ENCODE results near the gene MRPS11. TPM values are rescaled to one million over a fixed set of nuclear protein-coding genes. Genes with fewer than 3 reads are reported as not detected.

The MRPS11 gene
- total RNA-seq, 4 donors from 2014 or later: 33.5 to 47.8 (median 45.2) TPM

GRCh38 chr15:88506628-88507027, 39.1 kb downstream of the MRPS11 start:
- peaks cover 0 to 82% of the 10 kb centered on the region in 2 donors for H3K36me3 ChIP-seq
- ATAC-seq: no peak
- intact Hi-C loops (cut with DNase I; ENCODE audit: low total_unique reads): no loop called here

DNA sequence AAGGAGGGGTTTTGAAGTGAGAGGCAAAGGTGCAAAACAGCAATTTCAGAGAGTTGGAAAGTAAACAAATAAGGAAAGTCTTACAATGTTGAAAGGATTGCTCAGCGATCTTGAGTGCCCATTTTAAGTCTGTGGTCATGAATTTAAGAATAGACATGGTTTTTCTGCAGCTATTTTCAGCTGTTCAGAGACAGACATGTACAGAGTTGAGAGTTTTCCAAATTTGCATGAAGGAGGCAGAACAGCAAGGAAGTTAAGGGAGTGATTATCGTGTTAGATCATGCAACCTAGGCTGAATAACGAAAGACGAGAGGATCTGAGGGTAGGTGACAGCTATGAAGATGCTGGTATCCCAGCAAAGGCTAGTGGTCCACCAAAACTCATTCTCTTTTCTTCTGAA, 41.8 kb downstream of the MRPS11 start:
- H3K27ac ChIP-seq: no peak overlapping the region
- no peaks in the 10 kb centered on the region for H3K9me3 ChIP-seq
- no peaks in the 10 kb centered on the region for H3K27me3 ChIP-seq
- DNase-seq: no peak
- H3K4me1 ChIP-seq: no peaks in the 10 kb centered on the region
- H3K36me3 ChIP-seq: peaks cover 0 to 69% of the 10 kb centered on the region in 2 donors
- TF ChIP-seq, protein P1, sequence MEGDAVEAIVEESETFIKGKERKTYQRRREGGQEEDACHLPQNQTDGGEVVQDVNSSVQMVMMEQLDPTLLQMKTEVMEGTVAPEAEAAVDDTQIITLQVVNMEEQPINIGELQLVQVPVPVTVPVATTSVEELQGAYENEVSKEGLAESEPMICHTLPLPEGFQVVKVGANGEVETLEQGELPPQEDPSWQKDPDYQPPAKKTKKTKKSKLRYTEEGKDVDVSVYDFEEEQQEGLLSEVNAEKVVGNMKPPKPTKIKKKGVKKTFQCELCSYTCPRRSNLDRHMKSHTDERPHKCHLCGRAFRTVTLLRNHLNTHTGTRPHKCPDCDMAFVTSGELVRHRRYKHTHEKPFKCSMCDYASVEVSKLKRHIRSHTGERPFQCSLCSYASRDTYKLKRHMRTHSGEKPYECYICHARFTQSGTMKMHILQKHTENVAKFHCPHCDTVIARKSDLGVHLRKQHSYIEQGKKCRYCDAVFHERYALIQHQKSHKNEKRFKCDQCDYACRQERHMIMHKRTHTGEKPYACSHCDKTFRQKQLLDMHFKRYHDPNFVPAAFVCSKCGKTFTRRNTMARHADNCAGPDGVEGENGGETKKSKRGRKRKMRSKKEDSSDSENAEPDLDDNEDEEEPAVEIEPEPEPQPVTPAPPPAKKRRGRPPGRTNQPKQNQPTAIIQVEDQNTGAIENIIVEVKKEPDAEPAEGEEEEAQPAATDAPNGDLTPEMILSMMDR (IDR thresholded peaks at IDR 0.05 in 4 of 5, conservative IDR thresholded peaks at IDR 0.05 in 1 of 5): no peak
- TF ChIP-seq POLR2A (IDR thresholded peaks at IDR 0.05): no peak
- in situ Hi-C loops (cut with MboI; ENCODE audit: low sequenced_read_pairs in 4 of 4): no loop called here
- ATAC-seq: no peak
- intact Hi-C loops (cut with DNase I; ENCODE audit: low total_unique reads): no loop called here
- H3K4me3 ChIP-seq: no peak overlapping the region

More at GRCh38 chr15:88506628-88507027, 39.1 kb downstream of the MRPS11 start:
- in situ Hi-C loops (cut with MboI; ENCODE audit: low sequenced_read_pairs in 4 of 4): no loop called here
- no peak overlapping the region for H3K4me3 ChIP-seq
- DNase-seq: no peak
- H3K27me3 ChIP-seq: no peaks in the 10 kb centered on the region
- H3K4me1 ChIP-seq: no peaks in the 10 kb centered on the region
- H3K27ac ChIP-seq: no peak overlapping the region
- TF ChIP-seq, protein P1 (IDR thresholded peaks at IDR 0.05 in 4 of 5, conservative IDR thresholded peaks at IDR 0.05 in 1 of 5): no peak
- no peak for TF ChIP-seq POLR2A (IDR thresholded peaks at IDR 0.05)
- H3K9me3 ChIP-seq: no peaks in the 10 kb centered on the region

DNA sequence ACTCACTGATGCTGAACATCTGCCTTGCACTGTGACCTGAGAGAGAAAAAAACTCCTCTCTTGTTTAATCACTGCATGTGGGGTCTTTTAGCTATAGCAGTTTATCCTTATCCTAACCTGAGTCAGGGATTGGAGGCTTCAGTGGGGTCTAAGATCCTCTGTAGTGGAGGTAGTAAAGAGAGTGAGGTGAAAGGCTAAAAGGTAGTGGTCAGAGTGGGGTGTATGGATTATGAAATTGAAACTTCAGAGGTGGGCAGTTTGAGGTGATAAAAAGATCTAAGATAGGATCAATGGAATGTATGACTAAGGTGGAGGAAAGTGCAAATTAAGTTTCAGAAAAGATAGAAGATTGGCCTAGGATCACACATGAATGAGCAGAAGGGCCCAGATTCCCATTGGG, 42.5 kb downstream of the MRPS11 start:
- intact Hi-C loops (cut with DNase I; ENCODE audit: low total_unique reads): no loop called here
- Histone ChIP-seq H3K36me3 (peaks cover 0 to 63% of the 10 kb centered on the region in 2 donors), H3K27ac (no peak overlapping the region), H3K4me3 (no peak overlapping the region), H3K27me3 (no peaks in the 10 kb centered on the region), H3K4me1 (no peaks in the 10 kb centered on the region), H3K9me3 (no peaks in the 10 kb centered on the region)
- TF ChIP-seq, protein P1 (IDR thresholded peaks at IDR 0.05 in 4 of 5, conservative IDR thresholded peaks at IDR 0.05 in 1 of 5): no peak
- no peak for TF ChIP-seq POLR2A (IDR thresholded peaks at IDR 0.05)
- no peak for DNase-seq
- no peak for ATAC-seq
- in situ Hi-C loops (cut with MboI; ENCODE audit: low sequenced_read_pairs in 4 of 4): no loop called here

DNA sequence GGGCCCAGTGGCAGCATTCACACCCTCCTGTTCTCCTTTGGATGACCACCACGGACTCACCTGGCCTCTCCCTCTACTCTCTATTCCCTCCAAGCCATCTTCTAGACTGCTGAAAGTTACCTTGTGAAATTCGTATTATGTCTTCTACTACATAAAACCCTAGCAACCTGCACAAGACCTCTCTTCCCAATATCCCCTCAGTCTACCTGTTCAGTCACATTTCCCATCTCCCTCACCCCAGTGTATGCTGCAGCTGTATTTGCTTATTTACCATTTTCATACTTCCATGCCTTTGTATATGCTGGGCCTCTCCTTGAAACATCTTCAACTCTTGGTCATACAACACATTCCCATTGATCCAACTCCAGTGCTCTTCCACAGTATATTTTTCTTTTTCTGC, 43.7 kb downstream of the MRPS11 start:
- Histone ChIP-seq H3K27ac (no peak overlapping the region), H3K27me3 (no peaks in the 10 kb centered on the region), H3K4me3 (no peak overlapping the region), H3K36me3 (peaks cover 0 to 56% of the 10 kb centered on the region in 2 donors), H3K9me3 (no peaks in the 10 kb centered on the region), H3K4me1 (no peaks in the 10 kb centered on the region)
- TF ChIP-seq, protein P1 (IDR thresholded peaks at IDR 0.05 in 4 of 5, conservative IDR thresholded peaks at IDR 0.05 in 1 of 5): no peak
- TF ChIP-seq POLR2A (IDR thresholded peaks at IDR 0.05): no peak
- DNase-seq: no peak
- in situ Hi-C loops (cut with MboI; ENCODE audit: low sequenced_read_pairs in 4 of 4) (no loop called here), intact Hi-C loops (cut with DNase I; ENCODE audit: low total_unique reads) (no loop called here)
- no peak for ATAC-seq

- intact Hi-C loops (cut with DNase I; ENCODE audit: low total_unique reads): no loop called here
Measured at GRCh38 chr15:88512078-88512477, 44.6 kb downstream of the MRPS11 start.

More at GRCh38 chr15:88512078-88512477, 44.6 kb downstream of the MRPS11 start:
- Histone ChIP-seq H3K36me3 (peaks cover 0 to 52% of the 10 kb centered on the region in 2 donors), H3K27ac (no peak overlapping the region), H3K27me3 (no peaks in the 10 kb centered on the region), H3K9me3 (no peaks in the 10 kb centered on the region), H3K4me1 (no peaks in the 10 kb centered on the region), H3K4me3 (no peak overlapping the region)
- no peak for DNase-seq
- in situ Hi-C loops (cut with MboI; ENCODE audit: low sequenced_read_pairs in 4 of 4): no loop called here
- ATAC-seq: no peak
- TF ChIP-seq, protein P1 (IDR thresholded peaks at IDR 0.05 in 4 of 5, conservative IDR thresholded peaks at IDR 0.05 in 1 of 5): no peak
- TF ChIP-seq POLR2A (IDR thresholded peaks at IDR 0.05): no peak
